ENCODE results near the gene NDUFB11. TPM values are rescaled to one million over a fixed set of nuclear protein-coding genes. Genes with fewer than 3 reads are reported as not detected.
A peak's percentile ranks its signal among the peaks of the same experiment; 100 is the strongest.

NDUFB11 gene
- total RNA-seq, 1 donor from 2014 or later: 63.8 TPM

- H3K4me3 ChIP-seq: no peak overlapping the region
- H3K36me3 ChIP-seq: peaks cover 0 to 13% of the 10 kb centered on the region in 2 donors
- TF ChIP-seq POLR2A (IDR thresholded peaks at IDR 0.05): no peak
- TF ChIP-seq POLR2AphosphoS5 (IDR thresholded peaks at IDR 0.05; ENCODE audit: insufficient read depth in 1 of 2, low read depth in 1 of 2): no peak
- no peak for TF ChIP-seq CTCF (IDR thresholded peaks at IDR 0.05)
- intact Hi-C loops (cut with DNase I): no loop called here
- DNase-seq (ENCODE audit: extremely low spot score in 2 of 2): no peak
- no peak overlapping the region for H3K27ac ChIP-seq
- no peaks in the 10 kb centered on the region for H3K9me3 ChIP-seq
- no peaks in the 10 kb centered on the region for H3K4me1 ChIP-seq
- no peaks in the 10 kb centered on the region for H3K27me3 ChIP-seq
These were observed 24.8 kb upstream of the NDUFB11 start for GRCh38 chrX:47169273-47169672.

DNA sequence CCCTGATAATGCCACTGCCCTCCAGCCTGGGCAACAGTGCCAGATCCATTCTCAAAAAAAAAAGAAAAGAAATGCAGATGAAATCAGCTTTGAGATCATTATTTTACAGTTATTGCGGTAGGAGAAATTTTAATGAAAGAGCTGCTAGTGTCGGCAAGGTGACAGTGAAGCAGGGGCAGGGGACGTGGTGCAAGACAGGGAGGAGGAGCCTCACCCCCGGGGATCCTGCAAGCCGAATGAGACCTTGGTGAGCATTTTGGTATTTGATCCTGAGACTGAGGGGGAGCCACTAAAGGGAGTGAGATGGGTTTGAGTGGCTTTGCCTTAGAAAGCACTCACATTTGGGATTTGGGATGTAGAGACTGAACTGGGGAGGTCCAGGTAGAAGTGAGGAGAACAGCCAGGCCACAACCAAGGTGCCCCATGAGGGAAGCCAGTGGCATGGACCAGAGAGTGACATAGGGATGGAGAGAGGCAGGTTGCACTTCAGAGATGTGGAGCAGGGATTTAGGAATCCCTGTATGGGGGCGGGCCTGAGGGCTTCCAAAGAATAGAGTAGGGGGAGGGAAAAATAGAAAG, 24.1 kb upstream of the NDUFB11 start:
- DNase-seq (ENCODE audit: extremely low spot score in 2 of 2): peak in 1 of 2 donors; percentile 67
- Histone ChIP-seq H3K27me3 (no peaks in the 10 kb centered on the region), H3K4me1 (no peaks in the 10 kb centered on the region), H3K27ac (no peak overlapping the region), H3K4me3 (no peak overlapping the region), H3K36me3 (peaks cover 0 to 9% of the 10 kb centered on the region in 2 donors), H3K9me3 (no peaks in the 10 kb centered on the region)
- no peak for TF ChIP-seq POLR2A (IDR thresholded peaks at IDR 0.05)
- no peak for TF ChIP-seq POLR2AphosphoS5 (IDR thresholded peaks at IDR 0.05; ENCODE audit: insufficient read depth in 1 of 2, low read depth in 1 of 2)
- TF ChIP-seq CTCF (IDR thresholded peaks at IDR 0.05): no peak
- intact Hi-C loops (cut with DNase I): no loop called here

- peak in 1 of 2 donors; percentile 61 for DNase-seq (ENCODE audit: extremely low spot score in 2 of 2)
- Histone ChIP-seq H3K9me3 (no peaks in the 10 kb centered on the region), H3K27me3 (no peaks in the 10 kb centered on the region), H3K36me3 (peaks cover 0 to 6% of the 10 kb centered on the region in 2 donors), H3K4me1 (no peaks in the 10 kb centered on the region), H3K4me3 (no peak overlapping the region), H3K27ac (no peak overlapping the region)
- intact Hi-C loops (cut with DNase I): no loop called here
- TF ChIP-seq POLR2A (IDR thresholded peaks at IDR 0.05) (no peak), POLR2AphosphoS5 (IDR thresholded peaks at IDR 0.05; ENCODE audit: insufficient read depth in 1 of 2, low read depth in 1 of 2) (no peak), CTCF (IDR thresholded peaks at IDR 0.05) (no peak)
These were observed 21.6 kb upstream of the NDUFB11 start for GRCh38 chrX:47166126-47166525.

DNA sequence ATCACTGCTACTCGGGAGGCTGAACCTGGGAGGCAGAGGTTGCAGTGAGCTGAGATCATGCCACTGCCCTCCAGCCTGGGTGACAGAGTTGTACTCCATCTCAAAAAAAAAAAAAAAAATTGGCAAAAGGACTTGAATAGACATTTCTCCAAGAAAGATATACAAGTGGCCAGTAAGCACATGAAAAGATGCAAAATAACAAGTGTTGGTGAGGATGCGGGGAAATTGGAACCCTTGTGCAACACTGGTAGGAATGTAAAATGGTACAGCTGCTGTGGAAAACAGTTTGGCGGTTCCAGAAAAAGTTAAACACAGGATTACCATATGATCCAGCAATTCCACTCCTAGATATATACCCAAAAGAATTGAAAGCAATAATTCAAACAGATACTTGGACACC, 19.9 kb upstream of the NDUFB11 start:
- peaks cover 0 to 2% of the 10 kb centered on the region in 2 donors for H3K36me3 ChIP-seq

More for the DNA sequence above, 19.9 kb upstream of the NDUFB11 start:
- TF ChIP-seq POLR2AphosphoS5 (IDR thresholded peaks at IDR 0.05; ENCODE audit: insufficient read depth in 1 of 2, low read depth in 1 of 2) (no peak), POLR2A (IDR thresholded peaks at IDR 0.05) (no peak), CTCF (IDR thresholded peaks at IDR 0.05) (no peak)
- no peaks in the 10 kb centered on the region for H3K4me1 ChIP-seq
- intact Hi-C loops (cut with DNase I): no loop called here
- H3K4me3 ChIP-seq: no peak overlapping the region
- DNase-seq (ENCODE audit: extremely low spot score in 2 of 2): no peak
- no peaks in the 10 kb centered on the region for H3K27me3 ChIP-seq
- no peaks in the 10 kb centered on the region for H3K9me3 ChIP-seq
- H3K27ac ChIP-seq: no peak overlapping the region

Data from vagina (tissue), 2 donors.